IPS DF 6.9 (cell line): ENCODE measurements around the gene MYO6.

Source experiments
- DNase-seq: peaks from one replicate; pipeline ENCODE4 v3.0.0-alpha.2; 2013; ENCODE audit warnings: low read depth, low spot score
- H3K27ac ChIP-seq: one replicate; pipeline ENCODE4 v1.5.1; 2013; ENCODE audit warnings: low read length, control low read depth
- H3K27me3 ChIP-seq: 2 replicates; pipeline ENCODE4 v1.6.1; 2013; ENCODE audit warnings: mild to moderate bottlenecking, low read length; ENCODE audit not compliant: control insufficient read depth, insufficient read depth
- H3K36me3 ChIP-seq: 2 replicates; pipeline ENCODE4 v1.6.1; 2013; ENCODE audit warnings: low read length; ENCODE audit not compliant: control insufficient read depth, insufficient read depth
- H3K4me1 ChIP-seq: 2 replicates; pipeline ENCODE4 v1.6.1; 2013; ENCODE audit warnings: low read length; ENCODE audit not compliant: control insufficient read depth, insufficient read depth
- H3K4me3 ChIP-seq: 2 replicates; pipeline ENCODE4 v1.5.1; 2013; ENCODE audit warnings: mild to moderate bottlenecking, low read length
- H3K9me3 ChIP-seq: 2 replicates; pipeline ENCODE4 v1.6.1; 2013; ENCODE audit warnings: low read length, inconsistent platforms; ENCODE audit not compliant: control insufficient read depth, insufficient read depth
- WGBS: extraction: QIAGEN DNeasy Blood & Tissue Kit; methylation state at CpG from one replicate; pipeline ENCODE4 v1.1.7; 2013; ENCODE audit warnings: mixed read lengths, missing lambda C conversion rate; ENCODE audit not compliant: insufficient read length, insufficient coverage; 5-methylcytosine and 5-hydroxymethylcytosine counted together

The MYO6 gene

DNA sequence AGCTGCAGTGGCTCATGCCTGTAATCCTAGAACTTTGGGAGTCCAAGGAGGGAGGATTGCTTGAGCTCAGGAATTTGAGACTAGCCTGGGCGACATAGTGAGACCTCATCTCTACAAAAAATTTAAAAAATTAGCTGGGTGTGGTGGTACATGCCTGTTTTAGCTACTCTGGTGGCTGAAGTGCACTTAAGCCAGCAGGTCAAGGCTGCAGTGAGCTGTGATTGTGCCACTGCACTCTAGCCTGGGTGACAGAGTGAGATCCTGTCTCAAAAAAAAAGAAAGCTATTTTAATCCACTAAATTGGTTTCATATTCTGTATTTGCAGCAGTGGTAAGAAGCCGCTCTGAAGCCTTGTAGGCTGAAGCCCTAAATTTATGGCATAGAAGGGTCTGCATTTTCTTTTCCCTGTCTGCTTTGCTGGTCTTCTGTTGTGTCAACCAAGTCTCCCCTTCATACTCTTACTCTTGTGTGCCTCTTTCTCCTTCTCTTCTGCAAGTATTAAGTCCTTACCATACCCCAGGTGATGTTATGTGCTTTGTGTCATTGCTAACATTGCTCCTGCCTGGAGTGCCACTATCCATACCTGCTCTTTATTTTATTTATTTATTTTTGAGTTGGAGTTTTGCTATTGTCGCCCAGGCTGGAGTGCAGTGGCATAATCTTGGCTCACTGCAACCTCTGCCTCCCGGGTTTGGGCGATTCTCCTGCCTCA is 70.9 kb downstream of the MYO6 start:
- no peak for DNase-seq
- Histone ChIP-seq H3K9me3 (no peaks in the 10 kb centered on the region; the same call in 1 of the 2 replicates), H3K4me3 (no peak overlapping the region), H3K36me3 (no peaks in the 10 kb centered on the region), H3K27me3 (no peaks in the 10 kb centered on the region), H3K27ac (no peak overlapping the region), H3K4me1 (no peaks in the 10 kb centered on the region)
- no CpG with 5 or more reads among the region's 5 CpGs for WGBS

DNA sequence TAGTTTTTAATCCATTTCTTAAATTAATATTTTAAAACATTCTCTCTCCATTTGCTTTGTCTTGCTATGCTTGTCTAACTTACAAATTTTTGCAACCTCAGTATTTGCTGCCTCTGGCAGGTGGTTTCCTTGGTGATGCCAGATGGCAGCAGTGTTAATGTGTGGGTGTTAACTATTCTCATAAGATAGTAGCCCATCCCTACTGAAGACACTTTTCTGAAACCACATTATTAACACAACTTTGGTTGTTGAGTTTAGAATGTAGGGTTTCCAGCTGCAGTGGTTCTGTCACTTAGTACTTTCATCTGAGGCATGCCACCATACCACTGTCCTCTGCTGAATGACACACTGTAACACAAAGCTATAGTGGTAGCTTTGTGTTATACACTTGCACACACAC is 75.1 kb downstream of the MYO6 start:
- Histone ChIP-seq H3K4me1 (no peaks in the 10 kb centered on the region), H3K36me3 (no peaks in the 10 kb centered on the region), H3K27ac (no peak overlapping the region), H3K27me3 (no peaks in the 10 kb centered on the region), H3K9me3 (no peaks in the 10 kb centered on the region), H3K4me3 (no peak overlapping the region)
- DNase-seq: no peak

DNA sequence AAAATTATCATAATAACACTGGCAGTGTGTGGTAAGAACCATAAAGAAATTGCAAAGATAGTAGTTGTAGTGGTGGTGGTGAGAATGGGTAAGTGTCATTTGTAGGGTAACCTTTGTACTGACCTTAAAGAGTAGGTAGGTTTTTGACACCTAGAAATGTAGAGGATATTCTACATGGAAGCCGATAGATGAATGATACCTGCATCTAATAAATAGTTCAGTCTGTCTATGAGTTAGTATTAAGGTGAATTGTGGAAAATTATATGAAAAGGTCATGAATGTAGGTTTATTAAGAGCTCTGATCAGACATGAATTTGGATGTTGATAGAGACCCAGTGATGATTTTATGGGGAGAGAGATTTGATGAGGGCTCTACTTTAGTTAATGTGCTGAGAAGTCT is 78.1 kb downstream of the MYO6 start:
- H3K27me3 ChIP-seq: no peaks in the 10 kb centered on the region
- no CpG with 5 or more reads among the region's 1 CpG for WGBS
- H3K36me3 ChIP-seq: no peaks in the 10 kb centered on the region
- H3K27ac ChIP-seq: no peak overlapping the region
- DNase-seq: no peak
- H3K4me3 ChIP-seq: no peak overlapping the region
- H3K4me1 ChIP-seq: no peaks in the 10 kb centered on the region
- H3K9me3 ChIP-seq: no peaks in the 10 kb centered on the region

DNA sequence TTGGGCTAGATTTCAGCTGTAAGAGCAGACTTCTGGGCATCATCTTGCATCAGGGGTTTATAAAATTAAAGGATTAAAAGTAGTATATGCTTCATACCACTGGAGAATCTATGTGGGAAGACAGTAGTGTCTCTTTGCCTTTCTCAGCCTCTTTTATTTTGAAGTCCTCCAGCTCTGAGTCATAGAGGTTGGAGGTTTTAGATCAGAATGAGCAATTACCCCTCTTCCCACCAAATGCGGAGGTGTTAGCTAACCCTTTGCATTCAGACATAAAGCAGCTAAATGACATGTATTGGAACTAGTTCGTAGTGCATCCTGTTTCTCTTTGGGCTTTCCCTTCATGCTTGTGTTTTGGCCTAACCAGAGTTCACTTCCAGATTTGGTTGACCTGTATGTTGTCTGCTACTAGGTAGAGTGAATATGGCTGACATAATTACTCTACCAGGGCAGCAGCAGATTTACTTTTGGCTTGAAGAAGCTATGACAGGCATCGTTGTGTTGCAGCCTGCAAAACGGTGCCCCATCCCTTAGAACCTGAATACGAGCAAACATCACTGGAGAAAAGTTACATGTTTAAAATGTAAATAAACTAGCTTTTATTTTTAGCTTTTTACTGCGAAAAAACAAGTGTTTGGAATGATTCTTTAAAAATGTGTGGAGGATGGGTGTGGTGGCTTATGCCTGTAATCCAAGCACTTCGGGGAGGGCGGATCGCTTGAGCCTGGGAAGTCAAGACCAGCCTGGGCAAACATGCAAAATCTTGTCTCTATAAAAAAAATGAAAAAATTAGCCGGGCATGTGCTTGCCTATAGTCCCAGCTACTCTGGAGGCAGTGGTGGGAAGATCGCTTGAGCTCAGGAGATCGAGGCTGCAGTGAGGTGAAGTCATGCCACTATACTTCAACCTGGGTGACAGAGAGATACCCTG is 82.2 kb downstream of the MYO6 start:
- Histone ChIP-seq H3K27ac (no peak overlapping the region), H3K27me3 (no peaks in the 10 kb centered on the region), H3K4me1 (no peaks in the 10 kb centered on the region), H3K4me3 (no peak overlapping the region), H3K36me3 (no peaks in the 10 kb centered on the region), H3K9me3 (no peaks in the 10 kb centered on the region)
- DNase-seq: no peak
- WGBS: no CpG with 5 or more reads among the region's 12 CpGs

DNA sequence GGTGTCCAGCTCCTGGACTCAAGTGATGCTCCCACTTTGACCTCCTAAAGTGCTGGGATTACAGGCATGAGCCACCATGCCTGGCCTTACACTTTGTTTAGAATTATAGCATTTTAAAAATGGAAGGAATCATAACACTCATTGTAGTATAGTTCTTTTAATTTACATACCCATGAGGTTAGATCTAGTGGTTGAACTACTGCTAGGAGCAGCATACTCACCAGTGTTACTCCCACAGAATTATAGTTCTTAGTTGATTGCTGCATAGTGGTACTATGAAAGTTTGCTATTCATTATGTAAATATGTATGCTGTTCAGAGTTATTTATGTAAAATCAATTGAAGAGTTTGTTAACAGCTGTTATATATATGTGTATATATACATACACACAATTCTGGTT is 85.4 kb downstream of the MYO6 start:
- no peak overlapping the region for H3K27ac ChIP-seq
- no peaks in the 10 kb centered on the region for H3K4me1 ChIP-seq
- H3K27me3 ChIP-seq: no peaks in the 10 kb centered on the region
- no peaks in the 10 kb centered on the region for H3K9me3 ChIP-seq
- no peaks in the 10 kb centered on the region for H3K36me3 ChIP-seq
- DNase-seq: no peak
- no peak overlapping the region for H3K4me3 ChIP-seq

DNA sequence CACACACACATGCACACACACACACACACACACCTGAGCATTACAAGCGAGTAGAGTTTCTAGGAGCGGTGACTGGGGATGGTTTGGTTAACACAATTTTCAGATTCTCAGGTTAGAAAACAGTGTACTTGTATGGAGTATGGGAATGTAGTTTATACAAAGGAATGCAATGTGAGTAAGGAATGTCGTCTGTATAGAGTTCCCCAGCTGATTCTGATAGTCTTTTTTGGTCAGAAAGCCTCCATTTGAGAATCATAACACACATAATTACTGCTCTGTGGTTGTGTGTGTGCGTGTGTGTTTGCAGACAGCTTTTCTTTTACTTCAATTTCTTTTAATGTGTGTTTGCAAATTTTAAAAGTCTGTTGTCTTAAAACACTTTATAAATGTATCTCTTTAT is 93.2 kb downstream of the MYO6 start:
- WGBS: no CpG with 5 or more reads among the region's 4 CpGs
- Histone ChIP-seq H3K27ac (no peak overlapping the region), H3K27me3 (no peaks in the 10 kb centered on the region), H3K36me3 (no peaks in the 10 kb centered on the region), H3K9me3 (no peaks in the 10 kb centered on the region), H3K4me3 (no peak overlapping the region), H3K4me1 (no peaks in the 10 kb centered on the region)
- DNase-seq: no peak

DNA sequence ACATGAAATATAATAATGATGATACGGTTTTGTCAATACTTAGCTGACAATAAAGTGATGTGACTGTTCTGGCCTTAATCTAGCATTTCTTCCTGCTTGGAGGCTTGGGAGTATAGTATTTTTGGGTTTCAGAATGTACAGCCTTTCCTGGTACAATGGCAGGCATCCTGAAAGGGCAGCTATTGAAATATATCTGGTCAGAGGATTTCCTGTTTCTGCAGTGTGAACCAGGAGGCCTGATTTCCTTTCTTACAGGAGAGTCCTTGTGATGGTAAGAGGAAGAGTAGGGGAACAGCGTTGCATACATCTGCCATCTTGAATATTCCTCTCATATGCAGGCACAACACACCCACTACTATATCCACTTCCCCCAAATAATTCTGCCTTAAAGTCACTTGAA is 93.7 kb downstream of the MYO6 start:
- Histone ChIP-seq H3K4me3 (no peak overlapping the region), H3K4me1 (no peaks in the 10 kb centered on the region), H3K27ac (no peak overlapping the region), H3K9me3 (no peaks in the 10 kb centered on the region), H3K36me3 (no peaks in the 10 kb centered on the region), H3K27me3 (no peaks in the 10 kb centered on the region)
- DNase-seq: no peak
- no CpG with 5 or more reads among the region's 2 CpGs for WGBS

DNA sequence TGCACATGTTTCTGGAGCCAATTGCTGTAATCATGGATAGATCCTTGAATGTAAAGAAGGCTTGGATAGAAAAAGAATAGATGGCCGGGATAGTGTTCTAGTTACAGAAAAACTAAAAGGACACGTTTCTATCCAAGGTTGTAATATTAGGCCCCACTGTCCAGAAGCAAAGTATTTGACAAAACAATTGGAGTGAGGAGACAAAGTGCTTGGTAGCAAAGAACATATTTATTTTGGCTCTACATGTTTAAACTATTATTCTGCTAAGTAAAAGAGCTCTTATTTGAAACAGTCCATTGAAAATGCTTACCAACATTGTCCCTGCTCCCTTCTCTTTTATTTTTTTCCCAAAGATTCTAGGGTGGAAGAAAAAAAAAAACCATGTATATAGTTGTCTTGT is 94.4 kb downstream of the MYO6 start:
- Histone ChIP-seq H3K9me3 (no peaks in the 10 kb centered on the region), H3K4me3 (no peak overlapping the region), H3K27me3 (no peaks in the 10 kb centered on the region), H3K27ac (no peak overlapping the region), H3K4me1 (no peaks in the 10 kb centered on the region), H3K36me3 (no peaks in the 10 kb centered on the region)
- WGBS: no CpG with 5 or more reads among the region's 2 CpGs
- no peak for DNase-seq

DNA sequence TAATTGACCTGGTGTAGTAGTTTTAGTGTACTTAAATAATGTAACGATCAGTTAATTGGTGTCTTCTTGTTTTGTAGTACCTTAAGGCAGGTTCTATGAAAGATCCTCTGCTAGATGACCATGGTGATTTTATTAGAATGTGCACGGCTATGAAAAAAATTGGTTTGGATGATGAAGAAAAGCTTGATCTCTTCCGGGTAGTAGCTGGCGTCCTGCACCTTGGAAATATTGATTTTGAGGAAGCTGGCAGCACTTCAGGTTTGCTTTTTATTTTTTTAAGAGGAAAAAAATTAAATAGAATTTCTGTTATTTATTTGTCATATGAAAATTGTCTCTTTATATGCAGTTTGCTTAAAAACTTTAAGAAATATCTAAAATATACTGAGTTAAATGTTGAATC is 99.2 kb downstream of the MYO6 start:
- H3K9me3 ChIP-seq: no peaks in the 10 kb centered on the region
- H3K27me3 ChIP-seq: no peaks in the 10 kb centered on the region
- H3K27ac ChIP-seq: no peak overlapping the region
- WGBS: no CpG with 5 or more reads among the region's 4 CpGs
- no peak overlapping the region for H3K4me3 ChIP-seq
- no peaks in the 10 kb centered on the region for H3K36me3 ChIP-seq
- H3K4me1 ChIP-seq: no peaks in the 10 kb centered on the region; the same call in 1 of the 2 replicates
- DNase-seq: no peak

DNA sequence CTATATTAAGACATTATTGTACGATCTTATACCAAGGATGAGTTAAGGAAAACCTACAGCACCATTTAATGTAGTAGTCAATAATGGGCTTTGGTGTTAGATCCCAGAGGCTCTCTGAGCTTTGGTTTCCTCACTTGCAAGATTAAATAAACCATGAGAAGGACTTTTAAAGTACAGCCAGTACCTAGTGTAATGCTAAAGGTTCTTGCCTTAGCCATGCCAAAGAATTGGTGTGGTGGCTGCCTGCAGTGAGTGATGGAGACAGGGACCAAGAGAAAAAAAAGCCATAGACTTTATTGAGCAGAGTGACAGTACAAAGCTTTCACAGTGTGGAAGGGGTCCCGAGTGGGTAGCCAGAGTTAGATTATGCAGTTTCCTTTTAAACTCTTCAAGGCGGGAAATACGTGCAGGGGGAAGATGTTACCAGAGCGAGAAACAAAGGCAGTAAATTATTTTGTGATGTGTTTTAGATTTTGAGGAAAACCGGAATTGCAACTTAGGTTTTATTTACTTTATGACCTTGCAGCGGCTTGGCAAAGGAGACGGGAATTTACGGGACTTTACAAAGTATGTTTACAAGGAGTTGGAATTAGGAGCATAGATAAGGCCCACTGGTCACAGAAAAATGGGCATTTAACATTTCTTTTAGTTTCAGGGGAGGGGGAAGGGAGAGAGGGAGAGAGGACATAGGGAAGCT is 100.4 kb downstream of the MYO6 start:
- WGBS: 93% methylated on average over 2 of the region's 9 CpGs
- H3K27ac ChIP-seq: no peak overlapping the region
- no peak overlapping the region for H3K4me3 ChIP-seq
- H3K9me3 ChIP-seq: no peaks in the 10 kb centered on the region
- no peaks in the 10 kb centered on the region for H3K27me3 ChIP-seq
- H3K36me3 ChIP-seq: no peaks in the 10 kb centered on the region
- no peak for DNase-seq
- H3K4me1 ChIP-seq: no peaks in the 10 kb centered on the region; the same call in 1 of the 2 replicates
